T-helper 1 cell treated with Interleukin-12 subunit alpha and Interleukin-12 subunit beta and Interleukin-4 antibody, amounts not matched to agents 30 μg/mL and 1 μg/mL, for 36 hours (primary cell): ENCODE data around the gene FDXACB1.
A peak's percentile ranks its signal among the peaks of the same experiment; 100 is the strongest.

Experiments used
- H3K27ac Mint-ChIP-seq: one replicate; pipeline ENCODE4 v1.8.0; 2021; ENCODE audit warnings: mild to moderate bottlenecking, mixed read lengths
- H3K27me3 Mint-ChIP-seq: one replicate; pipeline ENCODE4 v1.8.0; 2021; ENCODE audit warnings: low read depth, mixed read lengths
- H3K36me3 Mint-ChIP-seq: one replicate; pipeline ENCODE4 v1.8.0; 2021; ENCODE audit warnings: low read depth, mixed read lengths
- H3K4me1 Mint-ChIP-seq: one replicate; pipeline ENCODE4 v1.8.0; 2021; ENCODE audit warnings: low read depth, mixed read lengths
- H3K4me3 Mint-ChIP-seq: one replicate; pipeline ENCODE4 v1.8.0; 2021; ENCODE audit warnings: mild to moderate bottlenecking, moderate library complexity, mixed read lengths
- H3K9me3 Mint-ChIP-seq: one replicate; pipeline ENCODE4 v1.8.0; 2021; ENCODE audit warnings: mixed read lengths

FDXACB1 gene

GRCh38 chr11:111878849-111879636 is at the start of gene FDXACB1, which contains the start of gene CFAP68:
FDXACB1 (minus strand) TSS chr11:111879165; CDS start chr11:111879132, 33 bp downstream.
CFAP68 (plus strand) TSS chr11:111879541; CDS start chr11:111879561, 20 bp downstream.
- Mint-ChIP-seq H3K4me3 (peak within 1 kb of the TSS; percentile 94), H3K27ac (peak within 1 kb of the TSS; percentile 99), H3K9me3 (peaks cover 3% of the 10 kb centered on the region), H3K27me3 (no peaks in the 10 kb centered on the region), H3K36me3 (peaks cover 7% of the 10 kb centered on the region), H3K4me1 (peaks cover 15% of the 10 kb centered on the region)

GRCh38 chr11:111926505-111927391 is 47.8 kb upstream of the FDXACB1 start:
- peak overlapping the region; percentile 82 for H3K27ac Mint-ChIP-seq
- H3K27me3 Mint-ChIP-seq: peaks cover 6% of the 10 kb centered on the region
- peaks cover 9% of the 10 kb centered on the region for H3K4me1 Mint-ChIP-seq
- no peaks in the 10 kb centered on the region for H3K9me3 Mint-ChIP-seq
- H3K36me3 Mint-ChIP-seq: no peaks in the 10 kb centered on the region
- peak overlapping the region; percentile 83 for H3K4me3 Mint-ChIP-seq

- Mint-ChIP-seq H3K9me3 (no peaks in the 10 kb centered on the region), H3K27me3 (peaks cover 12% of the 10 kb centered on the region), H3K4me1 (peaks cover 9% of the 10 kb centered on the region), H3K27ac (peak overlapping the region; percentile 63), H3K36me3 (no peaks in the 10 kb centered on the region), H3K4me3 (peak overlapping the region; percentile 83)
Observed at GRCh38 chr11:111925953-111926352, 47.0 kb upstream of the FDXACB1 start.

- Mint-ChIP-seq H3K9me3 (no peaks in the 10 kb centered on the region), H3K4me3 (no peak overlapping the region), H3K27ac (no peak overlapping the region), H3K36me3 (no peaks in the 10 kb centered on the region), H3K4me1 (peaks cover 9% of the 10 kb centered on the region), H3K27me3 (peaks cover 15% of the 10 kb centered on the region)
Observed at GRCh38 chr11:111923951-111924350, 45.0 kb upstream of the FDXACB1 start.

GRCh38 chr11:111923351-111923788 is 44.4 kb upstream of the FDXACB1 start:
- H3K27me3 Mint-ChIP-seq: peaks cover 15% of the 10 kb centered on the region
- H3K9me3 Mint-ChIP-seq: no peaks in the 10 kb centered on the region
- H3K4me3 Mint-ChIP-seq: no peak overlapping the region
- H3K36me3 Mint-ChIP-seq: no peaks in the 10 kb centered on the region
- peaks cover 9% of the 10 kb centered on the region for H3K4me1 Mint-ChIP-seq
- no peak overlapping the region for H3K27ac Mint-ChIP-seq

GRCh38 chr11:111922803-111923202 is 43.8 kb upstream of the FDXACB1 start:
- Mint-ChIP-seq H3K36me3 (no peaks in the 10 kb centered on the region), H3K9me3 (no peaks in the 10 kb centered on the region), H3K4me1 (peaks cover 9% of the 10 kb centered on the region), H3K27me3 (peaks cover 15% of the 10 kb centered on the region), H3K4me3 (no peak overlapping the region), H3K27ac (no peak overlapping the region)

GRCh38 chr11:111921541-111922230 is 42.7 kb upstream of the FDXACB1 start:
- no peak overlapping the region for H3K27ac Mint-ChIP-seq
- no peaks in the 10 kb centered on the region for H3K36me3 Mint-ChIP-seq
- no peaks in the 10 kb centered on the region for H3K9me3 Mint-ChIP-seq
- H3K4me1 Mint-ChIP-seq: peaks cover 9% of the 10 kb centered on the region
- H3K27me3 Mint-ChIP-seq: peaks cover 19% of the 10 kb centered on the region
- H3K4me3 Mint-ChIP-seq: no peak overlapping the region

GRCh38 chr11:111920908-111921307 is 41.9 kb upstream of the FDXACB1 start:
- Mint-ChIP-seq H3K27ac (no peak overlapping the region), H3K4me3 (no peak overlapping the region), H3K36me3 (no peaks in the 10 kb centered on the region), H3K9me3 (no peaks in the 10 kb centered on the region), H3K4me1 (peaks cover 3% of the 10 kb centered on the region), H3K27me3 (peaks cover 26% of the 10 kb centered on the region)

- H3K4me1 Mint-ChIP-seq: no peaks in the 10 kb centered on the region
- H3K36me3 Mint-ChIP-seq: no peaks in the 10 kb centered on the region
- no peak within 1 kb of the TSS for H3K4me3 Mint-ChIP-seq
- peaks cover 42% of the 10 kb centered on the region for H3K27me3 Mint-ChIP-seq
- no peak within 1 kb of the TSS for H3K27ac Mint-ChIP-seq
- no peaks in the 10 kb centered on the region for H3K9me3 Mint-ChIP-seq
Observed at GRCh38 chr11:111918390-111919256, 39.7 kb upstream of the FDXACB1 start, which contains the start of gene C11orf52. C11orf52 (plus strand) TSS chr11:111918913; CDS start chr11:111918973, 60 bp downstream.

GRCh38 chr11:111917788-111918187 is 38.8 kb upstream of the FDXACB1 start:
- Mint-ChIP-seq H3K4me1 (no peaks in the 10 kb centered on the region), H3K27me3 (peaks cover 46% of the 10 kb centered on the region), H3K36me3 (no peaks in the 10 kb centered on the region), H3K9me3 (no peaks in the 10 kb centered on the region), H3K4me3 (no peak overlapping the region), H3K27ac (no peak overlapping the region)

- Mint-ChIP-seq H3K27me3 (peaks cover 46% of the 10 kb centered on the region), H3K4me1 (no peaks in the 10 kb centered on the region), H3K9me3 (no peaks in the 10 kb centered on the region), H3K4me3 (no peak overlapping the region), H3K36me3 (no peaks in the 10 kb centered on the region), H3K27ac (no peak overlapping the region)
Observed at GRCh38 chr11:111917312-111917711, 38.3 kb upstream of the FDXACB1 start.

- Mint-ChIP-seq H3K4me3 (no peak overlapping the region), H3K36me3 (no peaks in the 10 kb centered on the region), H3K27me3 (peaks cover 48% of the 10 kb centered on the region), H3K9me3 (no peaks in the 10 kb centered on the region), H3K27ac (no peak overlapping the region), H3K4me1 (no peaks in the 10 kb centered on the region)
Observed at GRCh38 chr11:111916768-111917167, 37.8 kb upstream of the FDXACB1 start.

- Mint-ChIP-seq H3K27ac (no peak overlapping the region), H3K9me3 (no peaks in the 10 kb centered on the region), H3K27me3 (peaks cover 56% of the 10 kb centered on the region), H3K36me3 (no peaks in the 10 kb centered on the region), H3K4me1 (no peaks in the 10 kb centered on the region), H3K4me3 (no peak overlapping the region)
Observed at GRCh38 chr11:111913997-111914396, 35.0 kb upstream of the FDXACB1 start.
